ENCODE data around the gene ZCCHC2. TPM values are rescaled to one million over a fixed set of nuclear protein-coding genes. Genes with fewer than 3 reads are reported as not detected.
A peak's percentile ranks its signal among the peaks of the same experiment; 100 is the strongest.

Gene ZCCHC2
- total RNA-seq, 2 donors from 2014 or later: 19.0 to 24.1 TPM

- intact Hi-C loops (cut with DNase I): no loop called here
- no peak for DNase-seq
- ATAC-seq: no peak
Observed at GRCh38 chr18:62531078-62531477, 8.3 kb downstream of the ZCCHC2 start.

GRCh38 chr18:62531931-62532330, 9.1 kb downstream of the ZCCHC2 start:
- no peak for DNase-seq
- intact Hi-C loops (cut with DNase I): no loop called here
- ATAC-seq: no peak

DNA sequence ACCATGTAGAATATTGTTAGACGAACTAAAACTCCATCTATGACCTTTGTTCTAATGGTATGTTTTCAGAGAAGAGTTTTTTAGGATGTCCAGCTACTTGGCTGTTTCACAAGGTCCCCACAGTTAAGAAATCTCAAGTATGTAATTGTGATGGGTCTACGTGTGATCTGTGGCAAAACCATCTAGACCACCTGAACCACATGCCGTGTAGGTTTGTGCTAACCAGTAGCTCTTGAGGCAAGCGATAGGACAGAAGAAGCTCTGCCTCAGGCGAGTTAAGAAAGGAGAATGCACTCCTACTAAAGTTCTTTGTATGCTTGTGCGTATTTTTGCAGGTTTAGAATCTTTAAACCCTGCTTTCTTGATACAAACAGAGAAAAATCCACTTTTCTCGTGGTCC, 13.2 kb downstream of the ZCCHC2 start:
- no peak for DNase-seq
- intact Hi-C loops (cut with DNase I): no loop called here
- ATAC-seq: no peak

DNA sequence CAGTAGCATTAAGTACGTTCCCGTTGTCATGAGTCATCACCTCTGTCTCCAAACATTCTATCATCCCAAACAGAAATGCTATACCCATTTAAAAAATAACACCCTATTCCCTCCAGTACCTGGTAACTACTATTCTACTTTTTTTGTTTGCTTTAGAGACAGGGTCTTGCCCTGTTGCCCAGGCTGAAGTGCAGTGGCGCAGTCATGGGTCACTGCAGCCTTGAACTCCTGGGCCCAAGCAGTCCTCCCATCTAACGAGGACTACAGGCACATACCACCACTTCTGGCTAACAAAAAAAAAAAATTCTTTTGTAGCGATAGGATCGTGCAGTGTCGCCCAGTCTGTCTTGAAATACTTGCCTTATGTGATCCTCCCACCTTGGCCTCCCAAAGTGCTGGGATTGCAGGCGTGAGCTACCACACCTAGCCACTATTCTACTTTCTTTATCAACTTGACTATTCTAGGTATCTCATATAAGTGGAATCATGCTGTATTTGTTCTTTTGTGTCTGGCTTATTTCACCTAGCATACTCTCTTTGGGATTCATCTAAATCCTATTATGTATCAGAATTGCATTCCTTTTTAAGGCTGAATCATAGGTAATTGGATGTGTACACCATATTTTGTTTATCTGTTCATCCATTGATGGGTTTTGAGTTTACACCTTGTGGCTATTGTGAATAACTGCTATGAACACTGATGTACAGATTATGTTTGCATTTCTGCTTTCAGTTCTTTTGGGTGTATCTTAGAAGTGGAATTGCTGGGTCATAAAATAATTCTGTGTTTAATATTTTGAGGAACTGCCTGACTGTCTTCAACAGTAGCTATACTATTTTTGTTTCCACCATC, 14.4 kb downstream of the ZCCHC2 start:
- intact Hi-C loops (cut with DNase I): no loop called here
- DNase-seq: no peak
- ATAC-seq: no peak

DNA sequence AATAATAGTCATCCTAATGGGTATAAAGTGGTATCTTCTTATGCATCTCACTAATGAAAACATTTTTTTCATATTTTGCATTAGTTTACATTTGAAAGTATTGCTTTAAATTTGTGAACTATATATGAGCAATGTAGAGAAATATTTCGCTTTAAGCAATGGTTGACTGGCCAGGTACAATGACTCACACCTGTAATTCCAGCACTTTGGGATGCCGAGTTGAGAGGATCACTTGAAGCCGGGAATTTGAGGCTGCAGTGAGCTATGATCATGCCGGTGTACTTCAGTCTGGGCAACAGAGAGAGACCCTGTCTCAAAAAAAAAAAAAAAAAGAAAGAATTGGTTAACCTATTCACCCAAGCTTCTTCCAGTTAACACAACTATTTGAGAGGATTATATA, 15.1 kb downstream of the ZCCHC2 start:
- DNase-seq (no peak), ATAC-seq (no peak)
- intact Hi-C loops (cut with DNase I): no loop called here

DNA sequence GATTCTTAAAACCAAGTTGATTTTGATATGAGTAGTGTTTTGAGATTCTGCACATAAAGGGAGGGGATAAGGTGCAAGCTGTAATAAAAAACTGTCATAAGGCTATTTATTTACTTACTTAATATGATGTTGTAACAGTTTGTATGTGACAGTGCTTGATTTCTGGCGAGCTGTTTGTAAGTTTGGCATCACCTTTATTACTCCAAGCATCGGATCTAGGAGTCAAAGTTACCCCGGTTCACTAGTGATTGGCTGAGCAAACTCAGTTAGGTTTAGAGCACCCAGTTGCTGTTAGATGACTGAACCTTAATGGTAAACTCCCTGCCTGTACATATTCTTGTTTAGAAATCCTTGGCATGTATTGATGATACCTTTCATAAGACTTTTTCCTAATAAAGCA, 16.1 kb downstream of the ZCCHC2 start:
- DNase-seq (no peak), ATAC-seq (no peak)
- intact Hi-C loops (cut with DNase I): no loop called here

- no peak for ATAC-seq
- DNase-seq: no peak
- intact Hi-C loops (cut with DNase I): no loop called here
Observed at GRCh38 chr18:62539284-62540165, 16.7 kb downstream of the ZCCHC2 start.

DNA sequence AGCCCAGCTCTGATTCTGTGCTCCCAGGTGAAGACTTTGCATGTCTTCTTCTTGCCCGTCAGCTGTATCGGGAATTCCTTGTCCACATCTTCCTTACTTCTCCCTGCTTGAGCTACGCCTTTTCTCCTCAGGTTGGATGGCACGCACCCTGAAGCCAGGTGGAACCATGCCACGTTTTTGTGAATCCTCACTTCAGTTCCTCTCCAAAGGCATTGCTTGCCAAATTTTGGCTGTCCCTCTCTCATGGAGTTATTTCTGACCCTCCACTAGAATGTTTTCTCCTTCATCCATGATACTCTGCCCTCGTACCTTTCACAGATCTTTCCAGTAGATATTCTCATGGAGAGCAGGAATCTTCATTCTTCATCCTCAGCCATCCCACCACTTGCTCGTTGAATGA, 20.2 kb downstream of the ZCCHC2 start:
- intact Hi-C loops (cut with DNase I): no loop called here
- DNase-seq: no peak
- ATAC-seq: peak in 1 of 2 donors; percentile 24

DNA sequence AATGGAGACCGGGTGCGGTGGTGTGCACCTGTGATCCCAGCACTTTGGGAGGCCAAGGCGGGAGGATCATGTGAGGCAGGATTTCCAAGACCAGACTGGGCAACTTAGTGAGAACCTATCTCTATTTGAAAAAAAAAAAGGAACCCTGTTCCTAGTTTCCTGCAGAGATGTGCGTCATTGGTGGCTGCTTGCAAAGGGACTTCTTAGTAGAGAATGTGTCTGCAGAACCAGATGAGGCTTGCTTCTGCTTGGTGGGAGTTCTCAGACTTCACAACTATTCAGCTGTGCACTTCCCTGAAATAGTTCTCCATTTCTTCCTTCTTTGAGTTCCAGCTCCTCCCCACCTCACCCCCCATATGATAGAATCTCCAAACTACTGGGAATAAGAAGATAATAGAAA, 22.3 kb downstream of the ZCCHC2 start:
- DNase-seq (no peak), ATAC-seq (peak; percentile 47 to 60)
- intact Hi-C loops (cut with DNase I): no loop called here

- DNase-seq (no peak), ATAC-seq (peak in 1 of 2 donors; percentile 18)
- intact Hi-C loops (cut with DNase I): no loop called here
Observed at GRCh38 chr18:62549755-62550154, 26.9 kb downstream of the ZCCHC2 start.

GRCh38 chr18:62550746-62551145, 27.9 kb downstream of the ZCCHC2 start:
- DNase-seq (no peak), ATAC-seq (no peak)
- intact Hi-C loops (cut with DNase I): no loop called here

- DNase-seq: no peak
- no peak for ATAC-seq
- intact Hi-C loops (cut with DNase I): no loop called here
Observed at GRCh38 chr18:62551972-62552513, 29.2 kb downstream of the ZCCHC2 start.

GRCh38 chr18:62554061-62554815, 31.4 kb downstream of the ZCCHC2 start:
- no peak for DNase-seq
- intact Hi-C loops (cut with DNase I): no loop called here
- ATAC-seq: no peak

DNA sequence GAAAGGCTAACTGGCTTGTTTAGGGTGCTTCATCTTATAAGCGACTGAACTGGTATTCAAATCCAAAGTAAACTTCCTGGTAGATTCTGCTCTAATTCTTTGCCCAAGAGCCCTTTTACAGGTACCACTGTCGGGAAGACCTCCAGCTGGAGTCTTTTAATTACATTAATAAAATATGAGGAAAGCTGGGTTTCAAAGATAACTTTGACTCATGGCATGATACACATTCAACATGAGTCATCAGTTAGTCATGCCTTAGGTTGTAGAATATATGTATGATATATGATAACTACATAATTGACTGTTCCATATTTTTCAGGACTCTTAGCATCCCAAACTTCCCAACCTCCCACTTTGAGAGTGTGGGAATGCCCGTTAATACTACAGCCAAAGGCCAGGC, 32.3 kb downstream of the ZCCHC2 start:
- intact Hi-C loops (cut with DNase I): no loop called here
- ATAC-seq (no peak), DNase-seq (no peak)

DNA sequence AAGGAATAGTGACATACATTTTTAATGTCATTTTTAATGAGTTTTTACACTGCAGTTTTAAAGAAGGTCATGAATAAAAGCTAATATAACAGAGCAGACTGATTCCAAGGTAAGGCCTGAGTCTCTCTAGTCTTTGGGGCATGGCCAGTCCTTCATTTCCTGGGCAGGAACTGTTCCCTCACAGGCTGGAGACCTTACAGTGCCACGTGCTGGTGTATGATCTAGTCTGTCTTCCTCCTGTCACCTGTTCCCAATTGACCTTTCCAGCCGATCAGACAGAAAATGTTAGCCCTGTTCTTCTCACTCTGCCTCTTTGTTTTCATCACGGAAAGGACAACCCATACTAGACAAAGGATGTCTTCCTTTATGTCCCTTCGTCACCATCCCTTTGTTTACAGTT, 33.6 kb downstream of the ZCCHC2 start:
- ATAC-seq (no peak), DNase-seq (no peak)
- intact Hi-C loops (cut with DNase I): no loop called here

GRCh38 chr18:62558015-62558663, 35.3 kb downstream of the ZCCHC2 start:
- ATAC-seq (no peak), DNase-seq (no peak)
- intact Hi-C loops (cut with DNase I): no loop called here

GRCh38 chr18:62564044-62564443, 41.2 kb downstream of the ZCCHC2 start:
- intact Hi-C loops (cut with DNase I): no loop called here
- DNase-seq: no peak
- no peak for ATAC-seq

- intact Hi-C loops (cut with DNase I): loop anchor here in 1 of 2 donors (5.0 kb wide), 1 partner anchor 139 kb away; no protein-coding TSS in a partner anchor
- peak; percentile 40 for DNase-seq
- ATAC-seq: peak in 1 of 2 donors; percentile 29
Observed at GRCh38 chr18:62566199-62566598, 43.4 kb downstream of the ZCCHC2 start.

- intact Hi-C loops (cut with DNase I): loop anchor here in 1 of 2 donors (5.0 kb wide), 1 partner anchor 140 kb away; no protein-coding TSS in a partner anchor
- no peak for ATAC-seq
- DNase-seq: no peak
Observed at GRCh38 chr18:62566818-62567217, 44.0 kb downstream of the ZCCHC2 start.

All from left cardiac atrium (tissue), 4 donors.